H9 (cell line): ENCODE results near the gene IL17A. TPM values are rescaled to one million over a fixed set of nuclear protein-coding genes. Genes with fewer than 3 reads are reported as not detected.

Source experiments
- DNase-seq: peaks from one replicate; pipeline ENCODE4 v3.0.0-alpha.2; 2017
- H2AFZ ChIP-seq: one replicate; pipeline ENCODE4 v1.6.1; 2013; ENCODE audit warnings: mild to moderate bottlenecking, low read length, control low read depth, moderate library complexity
- H2AK5ac ChIP-seq: 2 replicates; pipeline ENCODE4 v1.6.1; 2013; ENCODE audit warnings: low read length, control low read depth, mixed read lengths; ENCODE audit not compliant: insufficient read length
- H2BK120ac ChIP-seq: one replicate; pipeline ENCODE4 v1.6.1; 2013; ENCODE audit warnings: low read depth, mild to moderate bottlenecking, low read length, control low read depth, inconsistent platforms; ENCODE audit not compliant: poor library complexity, severe bottlenecking
- H2BK12ac ChIP-seq: 2 replicates; pipeline ENCODE4 v1.6.1; 2013; ENCODE audit warnings: low read length, control low read depth, mixed read lengths, low read depth; ENCODE audit not compliant: insufficient read length
- H2BK15ac ChIP-seq: 2 replicates; pipeline ENCODE4 v1.6.1; 2013; ENCODE audit warnings: low read depth, low read length, control low read depth
- H2BK20ac ChIP-seq: one replicate; pipeline ENCODE4 v1.6.1; 2013; ENCODE audit warnings: low read depth, mild to moderate bottlenecking, low read length, control low read depth, inconsistent platforms; ENCODE audit not compliant: poor library complexity, severe bottlenecking
- H2BK5ac ChIP-seq: 2 replicates; pipeline ENCODE4 v1.6.1; 2013; ENCODE audit warnings: low read length, control low read depth, mixed read lengths; ENCODE audit not compliant: insufficient read length
- H3K14ac ChIP-seq: 2 replicates; pipeline ENCODE4 v1.6.1; 2013; ENCODE audit warnings: low read length, control low read depth; ENCODE audit not compliant: insufficient read depth
- H3K18ac ChIP-seq: 2 replicates; pipeline ENCODE4 v1.6.1; 2013; ENCODE audit warnings: low read depth, mild to moderate bottlenecking, mixed read lengths, low read length, control low read depth; ENCODE audit not compliant: insufficient read length
- H3K23ac ChIP-seq: 2 replicates; pipeline ENCODE4 v1.6.1; 2013; ENCODE audit warnings: low read length, control low read depth, mixed read lengths, low read depth; ENCODE audit not compliant: insufficient read length
- H3K23me2 ChIP-seq: 2 replicates; pipeline ENCODE4 v1.6.1; 2013; ENCODE audit warnings: low read depth, mild to moderate bottlenecking, mixed read lengths, low read length, control low read depth; ENCODE audit not compliant: insufficient read length, poor library complexity, severe bottlenecking
- H3K27ac ChIP-seq: 2 replicates; pipeline ENCODE4 v1.5.1; 2013; ENCODE audit warnings: low read length, control low read depth, mixed read lengths, low read depth; ENCODE audit not compliant: insufficient read length
- H3K27me3 ChIP-seq: 2 replicates; pipeline ENCODE4 v1.6.1; 2013; ENCODE audit warnings: low read length, control low read depth, inconsistent platforms; ENCODE audit not compliant: insufficient read depth
- H3K4ac ChIP-seq: 2 replicates; pipeline ENCODE4 v1.6.1; 2013; ENCODE audit warnings: low read depth, mild to moderate bottlenecking, control low read depth, inconsistent platforms, low read length, moderate library complexity
- H3K4me1 ChIP-seq: 2 replicates; pipeline ENCODE4 v1.6.1; 2013; ENCODE audit warnings: low read length, control low read depth, inconsistent platforms; ENCODE audit not compliant: insufficient read depth
- H3K4me2 ChIP-seq: 2 replicates; pipeline ENCODE4 v1.6.1; 2013; ENCODE audit warnings: low read length, control low read depth, mixed read lengths; ENCODE audit not compliant: insufficient read length, insufficient read depth
- H3K56ac ChIP-seq: 2 replicates; pipeline ENCODE4 v1.6.1; 2013; ENCODE audit warnings: low read depth, mild to moderate bottlenecking, mixed read lengths, low read length, control low read depth; ENCODE audit not compliant: insufficient read length
- H3K79me1 ChIP-seq: 2 replicates; pipeline ENCODE4 v1.6.1; 2013; ENCODE audit warnings: low read depth, mild to moderate bottlenecking, moderate library complexity, low read length, control low read depth, inconsistent platforms; ENCODE audit not compliant: insufficient read depth, poor library complexity, severe bottlenecking
- H3K79me2 ChIP-seq: 2 replicates; pipeline ENCODE4 v1.6.1; 2013; ENCODE audit warnings: low read length, control low read depth, inconsistent platforms; ENCODE audit not compliant: insufficient read depth
- H3K9ac ChIP-seq: 2 replicates; pipeline ENCODE4 v1.6.1; 2013; ENCODE audit warnings: low read length, control low read depth, mixed read lengths; ENCODE audit not compliant: insufficient read length; ENCODE audit errors: extremely low read depth
- H3K9me3 ChIP-seq: one replicate; pipeline ENCODE4 v1.6.1; 2013; ENCODE audit warnings: low read depth, low read length, inconsistent platforms; ENCODE audit not compliant: control insufficient read depth
- H3T11ph ChIP-seq: one replicate; pipeline ENCODE4 v1.6.1; 2013; ENCODE audit warnings: mild to moderate bottlenecking, low read length, control low read depth, inconsistent platforms
- H4K20me1 ChIP-seq: one replicate; pipeline ENCODE4 v1.6.1; 2013; ENCODE audit not compliant: control insufficient read depth, insufficient read length, insufficient read depth
- H4K5ac ChIP-seq: 2 replicates; pipeline ENCODE4 v1.6.1; 2013; ENCODE audit warnings: low read depth, mild to moderate bottlenecking, mixed read lengths, low read length, control low read depth; ENCODE audit not compliant: insufficient read length
- H4K8ac ChIP-seq: replicated peaks from 2 replicates; pipeline ENCODE4 v1.6.1; 2013; ENCODE audit warnings: low read length, control low read depth, mixed read lengths, low read depth; ENCODE audit not compliant: insufficient read length
- H4K91ac ChIP-seq: 2 replicates; pipeline ENCODE4 v1.6.1; 2013; ENCODE audit warnings: low read depth, mild to moderate bottlenecking, moderate library complexity, mixed read lengths, low read length, control low read depth; ENCODE audit not compliant: insufficient read length
- H3K27ac Mint-ChIP-seq, 3 experiments: 2 replicates in 2 of 3; 3 replicates in 1 of 3; pipeline ENCODE4 v1.8.0; 2020 to 2021; ENCODE audit warnings: mixed read lengths in 3 of 3, mild to moderate bottlenecking in 1 of 3, moderate library complexity in 1 of 3
- H3K27me3 Mint-ChIP-seq: 2 replicates; pipeline ENCODE4 v1.8.0; 2021; ENCODE audit warnings: low read depth, mild to moderate bottlenecking, moderate library complexity, mixed read lengths
- H3K36me3 Mint-ChIP-seq, 3 experiments: 2 replicates in 2 of 3; 3 replicates in 1 of 3; pipeline ENCODE4 v1.8.0; 2020 to 2021; ENCODE audit warnings: low read depth in 3 of 3, mixed read lengths in 3 of 3; ENCODE audit not compliant: insufficient read depth in 1 of 3
- H3K4me1 Mint-ChIP-seq, 2 experiments: 2 replicates each; pipeline ENCODE4 v1.8.0; 2020; ENCODE audit warnings: mixed read lengths in 2 of 2
- H3K4me3 Mint-ChIP-seq, 2 experiments: 2 replicates in 1 of 2; 3 replicates in 1 of 2; pipeline ENCODE4 v1.8.0; 2020 to 2021; ENCODE audit warnings: mild to moderate bottlenecking in 2 of 2, mixed read lengths in 2 of 2, moderate library complexity in 1 of 2
- H3K9me3 Mint-ChIP-seq, 2 experiments: 2 replicates in 1 of 2; 3 replicates in 1 of 2; pipeline ENCODE4 v1.8.0; 2020; ENCODE audit warnings: mild to moderate bottlenecking in 2 of 2, mixed read lengths in 2 of 2, moderate library complexity in 1 of 2
- WGBS: extraction: QIAGEN DNeasy Blood & Tissue Kit; methylation state at CpG from one replicate; pipeline ENCODE4 v1.1.7; 2013; ENCODE audit warnings: missing lambda C conversion rate, low lambda C conversion rate, mixed read lengths; ENCODE audit not compliant: insufficient read length; ENCODE audit errors: extremely low coverage; 5-methylcytosine and 5-hydroxymethylcytosine counted together
- total RNA-seq: library from RNA; stranded (reverse); gene quantifications from 2 replicates; pipeline ENCODE4 v1.2.1, GENCODE V29; 2021
- TF ChIP-seq, protein P1 (sequence below): fragments of 200-600 bp; sonication (generic); conservative IDR thresholded peaks from 3 replicates; pipeline ENCODE4 v1.8.0; 2021; ENCODE audit warnings: antibody characterized with exemption, mild to moderate bottlenecking

IL17A gene
- total RNA-seq, 1 experiment from 2014 or later, result not detected

DNA sequence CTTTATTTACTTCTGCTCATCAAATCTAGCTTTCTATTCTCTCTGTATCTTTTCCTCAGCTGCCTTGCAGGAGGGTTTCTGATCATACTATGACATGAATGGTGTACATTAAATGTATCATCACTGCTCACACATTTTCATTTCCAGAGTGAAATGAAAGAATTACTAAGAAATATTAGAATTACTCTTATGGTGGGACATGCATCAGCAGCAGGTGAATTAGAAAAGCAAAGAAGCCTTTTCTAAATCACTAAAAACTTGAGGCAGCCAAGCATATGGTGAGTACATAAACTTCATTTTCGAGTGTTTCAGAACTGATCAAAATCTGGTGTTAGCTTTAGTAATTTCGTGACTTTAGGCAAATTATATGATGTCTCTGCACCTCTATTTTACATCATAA lies 23.6 kb downstream of the IL17A start:
- Mint-ChIP-seq H3K27me3 (no peaks in the 10 kb centered on the region; the same call in 1 of the 2 replicates), H3K27ac (no peak overlapping the region), H3K9me3 (peaks cover 3 to 11% of the 10 kb centered on the region in 2 experiments; a peak in 4 of 5 replicates), H3K36me3 (peaks cover 0 to 4% (median 3%) of the 10 kb centered on the region in 3 experiments; a peak in 2 of 7 replicates), H3K4me1 (peaks cover 7 to 9% of the 10 kb centered on the region in 2 experiments; a peak in 3 of 4 replicates), H3K4me3 (no peak overlapping the region)
- Histone ChIP-seq H2AFZ (no peak overlapping the region), H3K4ac (no peak overlapping the region), H4K5ac (no peak overlapping the region), H4K20me1 (no peaks in the 10 kb centered on the region), H3K56ac (no peak overlapping the region), H4K8ac (no peak overlapping the region), H2BK15ac (no peak overlapping the region), H2BK5ac (no peak overlapping the region), H3K14ac (no peak overlapping the region), H3K18ac (no peak overlapping the region), H2AK5ac (no peak overlapping the region), H3K4me1 (no peaks in the 10 kb centered on the region), H3K23me2 (no peaks in the 10 kb centered on the region), H3K27ac (no peak overlapping the region), H3T11ph (no peak overlapping the region), H3K79me1 (no peaks in the 10 kb centered on the region), H3K4me2 (no peak overlapping the region), H3K79me2 (no peaks in the 10 kb centered on the region), H3K27me3 (no peaks in the 10 kb centered on the region), H2BK120ac (no peak overlapping the region), H2BK20ac (no peak overlapping the region), H4K91ac (no peak overlapping the region), H3K23ac (no peak overlapping the region), H3K9me3 (no peaks in the 10 kb centered on the region), H2BK12ac (no peak overlapping the region), H3K9ac (no peak overlapping the region)
- no CpG with 5 or more reads among the region's 2 CpGs for WGBS
- no peak for DNase-seq
- TF ChIP-seq, protein P1, sequence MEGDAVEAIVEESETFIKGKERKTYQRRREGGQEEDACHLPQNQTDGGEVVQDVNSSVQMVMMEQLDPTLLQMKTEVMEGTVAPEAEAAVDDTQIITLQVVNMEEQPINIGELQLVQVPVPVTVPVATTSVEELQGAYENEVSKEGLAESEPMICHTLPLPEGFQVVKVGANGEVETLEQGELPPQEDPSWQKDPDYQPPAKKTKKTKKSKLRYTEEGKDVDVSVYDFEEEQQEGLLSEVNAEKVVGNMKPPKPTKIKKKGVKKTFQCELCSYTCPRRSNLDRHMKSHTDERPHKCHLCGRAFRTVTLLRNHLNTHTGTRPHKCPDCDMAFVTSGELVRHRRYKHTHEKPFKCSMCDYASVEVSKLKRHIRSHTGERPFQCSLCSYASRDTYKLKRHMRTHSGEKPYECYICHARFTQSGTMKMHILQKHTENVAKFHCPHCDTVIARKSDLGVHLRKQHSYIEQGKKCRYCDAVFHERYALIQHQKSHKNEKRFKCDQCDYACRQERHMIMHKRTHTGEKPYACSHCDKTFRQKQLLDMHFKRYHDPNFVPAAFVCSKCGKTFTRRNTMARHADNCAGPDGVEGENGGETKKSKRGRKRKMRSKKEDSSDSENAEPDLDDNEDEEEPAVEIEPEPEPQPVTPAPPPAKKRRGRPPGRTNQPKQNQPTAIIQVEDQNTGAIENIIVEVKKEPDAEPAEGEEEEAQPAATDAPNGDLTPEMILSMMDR, result no peak
